Peyer's patch (tissue), 4 donors: ENCODE results near the gene ABHD6.

Source experiments
- CTCF ChIP-seq, 6 experiments: fragments of 450-650 bp in 4 of 6; fragments of 200-600 bp in 2 of 6; sonication (generic) in 1 of 6; IDR thresholded peaks; one replicate each; pipeline ENCODE4 v1.5.1; 2017 to 2019; ENCODE audit warnings: antibody characterized with exemption in 6 of 6, mild to moderate bottlenecking in 3 of 6, moderate library complexity in 1 of 6
- POLR2A ChIP-seq, 2 donors: fragments of 450-650 bp; IDR thresholded peaks; one replicate each; pipeline ENCODE4 v1.5.1; 2017; ENCODE audit warnings: antibody characterized with exemption in 2 of 2, mild to moderate bottlenecking in 2 of 2, moderate library complexity in 2 of 2

GRCh38 chr3:58341376-58341775 lies 103.8 kb downstream of the ABHD6 start:
- TF ChIP-seq POLR2A (IDR thresholded peaks at IDR 0.05) (no peak), CTCF (IDR thresholded peaks at IDR 0.05) (no peak)
